HepG2 (cell line): Measurements from ENCODE around the gene ZMYND10. TPM values are rescaled to one million over a fixed set of nuclear protein-coding genes. Genes with fewer than 3 reads are reported as not detected.

Experiments
- ARID5B ChIP-seq: IDR thresholded peaks from 2 replicates; pipeline ENCODE4 v1.4.0; 2020; ENCODE audit warnings: mild to moderate bottlenecking, missing genetic modification reagents
- CHCHD3 ChIP-seq: sonication (generic); formaldehyde crosslinking; IDR thresholded peaks from 2 replicates; pipeline ENCODE4 v1.8.0; 2022; ENCODE audit warnings: mild to moderate bottlenecking, missing genetic modification reagents, moderate library complexity
- CREB1 ChIP-seq, 2 experiments: fragments of 450-650 bp in 1 of 2; IDR thresholded peaks; 2 replicates each; pipeline ENCODE4 v1.6.1; 2016 to 2017; ENCODE audit warnings: control low read depth in 1 of 2, mild to moderate bottlenecking in 1 of 2, missing compliant biosample characterization in 1 of 2, missing genetic modification characterization in 1 of 2
- FOXP1 ChIP-seq, 2 experiments: fragments of 450-650 bp in 1 of 2; IDR thresholded peaks; 2 replicates each; pipeline ENCODE4 v1.6.1; 2017 to 2018; ENCODE audit warnings: antibody characterized with exemption in 1 of 2
- MYC ChIP-seq: sonication (generic); formaldehyde crosslinking; IDR thresholded peaks from 2 replicates; pipeline ENCODE4 v1.9.0; 2021; ENCODE audit warnings: missing genetic modification reagents, borderline replicate concordance
- NFYB ChIP-seq: sonication (generic); formaldehyde crosslinking; IDR thresholded peaks from 2 replicates; pipeline ENCODE4 v1.4.0; 2020; ENCODE audit warnings: missing genetic modification reagents
- NONO ChIP-seq, 2 experiments: fragments of 450-650 bp in 1 of 2; sonication (generic) in 1 of 2; formaldehyde crosslinking in 1 of 2; IDR thresholded peaks in 1 of 2; conservative IDR thresholded peaks in 1 of 2; 2 replicates each; pipeline versions ENCODE4 v1.6.1 to v1.8.0; 2017 to 2022; ENCODE audit warnings: mild to moderate bottlenecking in 1 of 2, missing genetic modification reagents in 1 of 2, moderate library complexity in 1 of 2
- NR3C1 ChIP-seq: sonication (generic); formaldehyde crosslinking; IDR thresholded peaks from 2 replicates; pipeline ENCODE4 v1.4.0; 2020; ENCODE audit warnings: missing genetic modification reagents
- SRSF1 ChIP-seq: fragments of 200-400 bp; formaldehyde crosslinking; optimal IDR thresholded peaks from 2 replicates; pipeline ENCODE3; 2017; ENCODE audit warnings: mild to moderate bottlenecking, low read depth, low read length, moderate library complexity
- TCF12 ChIP-seq, 2 experiments: fragments of 450-650 bp in 1 of 2; sonication (generic) in 1 of 2; formaldehyde crosslinking in 1 of 2; IDR thresholded peaks; 2 replicates each; pipeline versions ENCODE4 v1.6.1 to v1.8.0; 2017 to 2022; ENCODE audit warnings: antibody characterized with exemption in 1 of 2, mild to moderate bottlenecking in 1 of 2, missing genetic modification reagents in 1 of 2, moderate library complexity in 1 of 2
- TFDP1 ChIP-seq: IDR thresholded peaks from 2 replicates; pipeline ENCODE4 v1.6.1; 2016; ENCODE audit warnings: missing compliant biosample characterization, missing genetic modification reagents, borderline replicate concordance
- TFE3 ChIP-seq: IDR thresholded peaks from 2 replicates; pipeline ENCODE4 v1.6.1; 2016
- TIGD3 ChIP-seq: sonication (generic); formaldehyde crosslinking; IDR thresholded peaks from 2 replicates; pipeline ENCODE4 v1.5.1; 2020; ENCODE audit warnings: mild to moderate bottlenecking, missing genetic modification reagents, borderline replicate concordance
- ZBTB7A ChIP-seq: sonication (generic); formaldehyde crosslinking; IDR thresholded peaks from 2 replicates; pipeline ENCODE4 v1.8.0; 2022; ENCODE audit warnings: mild to moderate bottlenecking, missing genetic modification reagents
- ZIK1 ChIP-seq: sonication (generic); formaldehyde crosslinking; IDR thresholded peaks from 2 replicates; pipeline ENCODE4 v1.5.0; 2020; ENCODE audit warnings: mild to moderate bottlenecking, low read depth, missing genetic modification reagents, borderline replicate concordance
- ZNF292 ChIP-seq: sonication (generic); formaldehyde crosslinking; IDR thresholded peaks from 2 replicates; pipeline ENCODE4 v1.8.1; 2022; ENCODE audit warnings: mild to moderate bottlenecking, low read depth, missing genetic modification reagents, borderline replicate concordance
- ZNF546 ChIP-seq: sonication (generic); formaldehyde crosslinking; conservative IDR thresholded peaks from 2 replicates; pipeline ENCODE4 v1.8.1; 2023; ENCODE audit warnings: mild to moderate bottlenecking, missing genetic modification reagents
- ZNF557 ChIP-seq: sonication (generic); formaldehyde crosslinking; IDR thresholded peaks from 2 replicates; pipeline ENCODE4 v1.4.0; 2020; ENCODE audit warnings: missing genetic modification reagents
- ZNF619 ChIP-seq: sonication (generic); formaldehyde crosslinking; IDR thresholded peaks from 2 replicates; pipeline ENCODE4 v1.4.0; 2020; ENCODE audit warnings: mild to moderate bottlenecking, missing genetic modification reagents
- ZNF737 ChIP-seq: sonication (generic); formaldehyde crosslinking; IDR thresholded peaks from 2 replicates; pipeline ENCODE4 v1.5.0; 2020; ENCODE audit warnings: missing genetic modification reagents, mild to moderate bottlenecking, borderline replicate concordance
- ZSCAN29 ChIP-seq: sonication (generic); formaldehyde crosslinking; conservative IDR thresholded peaks from 2 replicates; pipeline ENCODE4 v1.4.0; 2020; ENCODE audit warnings: mild to moderate bottlenecking, missing genetic modification reagents
- polyA plus RNA-seq, 8 experiments: library from polyadenylated mRNA; depleted of rRNA in 3 of 8; stranded (reverse) in 7 of 8; unstranded in 1 of 8; fragments of >200 nt; fragmentation: Illumina TruSeq in 4 of 8; extraction: Trizol in 4 of 8; gene quantifications; 2 replicates each; pipeline versions ENCODE4 v1.2.1 to v1.2.3, GENCODE V29; 2011 to 2016; ENCODE audit warnings: low read depth in 4 of 8, missing spikeins in 1 of 8, mixed read lengths in 1 of 8; ENCODE audit not compliant: insufficient read depth in 1 of 8
- total RNA-seq, 5 experiments: library from RNA; depleted of rRNA; stranded (reverse); fragments of >200 nt; fragmentation: Illumina TruSeq; extraction: Trizol; gene quantifications; 2 replicates each; pipeline ENCODE4 v1.2.3, GENCODE V29; 2016; ENCODE audit warnings: low read depth in 1 of 5

ZMYND10 gene
- total and polyA plus RNA-seq, 2 of the 13 experiments (the other 11 are each of a cell fraction or from before 2014, with no cell fraction given) = 0.60 to 0.74 TPM

GRCh38 chr3:50327943-50328691, 17.4 kb downstream of the ZMYND10 start, which contains the start of gene TUSC2 (continued):
- TF ChIP-seq CHCHD3 (CRISPR knock-in tag) (no peak), MYC (CRISPR knock-in tag) (peak; percentile 78), SRSF1 (no peak), TFDP1 (CRISPR knock-in tag) (peak; percentile 69; the same call in 1 of the 2 replicates), TFE3 (CRISPR knock-in tag) (no peak), CREB1 (IDR thresholded peaks at IDR 0.05) (peak; percentile 82), CREB1 (CRISPR knock-in tag; IDR thresholded peaks at IDR 0.05) (peak; percentile 93), ZNF557 (CRISPR knock-in tag) (no peak), ZIK1 (CRISPR knock-in tag) (no peak), ARID5B (peak; percentile 12; the same call in 1 of the 2 replicates), FOXP1 (IDR thresholded peaks at IDR 0.05) (no peak), FOXP1 (CRISPR knock-in tag; IDR thresholded peaks at IDR 0.05) (no peak), NR3C1 (CRISPR knock-in tag) (no peak), ZNF292 (CRISPR knock-in tag) (no peak), NFYB (CRISPR knock-in tag) (peak; percentile 97), NONO (IDR thresholded peaks at IDR 0.05) (no peak), NONO (CRISPR knock-in tag; conservative IDR thresholded peaks at IDR 0.05) (no peak), ZBTB7A (CRISPR knock-in tag) (no peak), TIGD3 (CRISPR knock-in tag) (no peak), TCF12 (IDR thresholded peaks at IDR 0.05) (no peak), TCF12 (CRISPR knock-in tag; IDR thresholded peaks at IDR 0.05) (no peak), ZNF737 (no peak), ZNF619 (CRISPR knock-in tag) (peak; percentile 47; the same call in 1 of the 2 replicates), ZSCAN29 (no peak), ZNF546 (CRISPR knock-in tag) (no peak)
